NCI-H187 treated with DMSO at 0.1 percent for 48 hours (cell line): ENCODE results near the gene AFF3.
"Not testable (repeated sequence)": the region's sequence is repeated elsewhere in the genome, so short reads cannot be mapped to it uniquely, and the experiment has no call there.

Source experiments
- DNase-seq: peaks from one replicate; lab custom pipeline; 2025; lab: John Stamatoyannopoulos, UW

AFF3 gene

DNA sequence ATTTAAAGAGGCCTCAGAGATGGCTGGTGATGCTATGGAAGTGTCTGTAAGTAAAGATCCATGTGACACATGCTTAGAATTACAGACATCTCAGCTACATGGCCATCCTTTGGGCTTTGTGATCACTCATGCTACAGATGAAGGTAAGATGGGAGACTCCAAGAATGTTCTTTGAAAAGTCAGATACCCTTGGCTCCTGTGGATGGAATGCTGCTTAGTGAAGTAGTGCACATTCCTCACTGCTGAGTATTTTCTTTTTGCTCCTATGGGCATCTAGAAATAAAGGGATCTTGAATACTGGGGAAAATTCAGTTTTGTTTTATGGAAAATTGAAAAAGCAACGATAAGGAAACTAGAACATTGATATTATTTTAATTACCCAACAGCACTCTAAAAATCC lies 597.3 kb downstream of the AFF3 start:
- no peak for DNase-seq

DNA sequence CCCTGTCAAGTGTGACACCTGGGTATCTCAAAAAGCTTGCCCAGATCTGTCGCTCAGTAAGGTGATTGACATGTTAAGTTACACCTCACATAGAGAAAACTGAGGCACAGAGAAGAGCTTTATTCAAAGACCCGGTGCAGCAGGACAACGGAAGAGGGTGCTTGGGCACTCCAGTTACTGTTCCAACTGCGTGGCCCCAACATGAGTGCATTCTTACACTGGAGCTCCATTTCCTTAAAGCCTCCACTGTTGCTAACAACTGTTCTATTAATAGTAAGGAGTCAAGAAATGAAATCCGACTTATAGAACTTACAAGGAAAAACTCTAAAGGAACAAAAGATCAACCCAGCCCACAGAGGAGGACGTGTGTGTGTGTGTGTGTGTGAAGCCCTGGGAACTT lies 597.8 kb downstream of the AFF3 start:
- DNase-seq: no peak

DNA sequence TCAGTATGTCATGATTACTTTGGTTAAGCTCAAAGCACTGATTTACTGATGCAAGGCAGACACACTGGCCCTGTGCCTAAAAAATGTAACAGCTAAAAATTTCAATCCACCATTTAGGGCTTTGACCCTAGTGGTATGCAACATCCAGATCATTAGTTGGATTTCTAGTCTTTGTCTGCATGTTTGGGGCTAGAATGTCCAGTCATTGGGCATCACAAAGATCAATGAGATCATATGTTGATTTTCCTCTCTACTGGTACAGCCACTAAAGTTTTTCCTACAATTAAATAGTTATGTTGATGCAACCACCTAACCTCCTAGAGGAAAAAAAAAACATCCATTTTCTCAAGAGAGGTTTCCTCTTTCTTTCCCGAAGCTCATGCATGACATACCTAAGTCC lies 599.1 kb downstream of the AFF3 start:
- DNase-seq: no peak

DNA sequence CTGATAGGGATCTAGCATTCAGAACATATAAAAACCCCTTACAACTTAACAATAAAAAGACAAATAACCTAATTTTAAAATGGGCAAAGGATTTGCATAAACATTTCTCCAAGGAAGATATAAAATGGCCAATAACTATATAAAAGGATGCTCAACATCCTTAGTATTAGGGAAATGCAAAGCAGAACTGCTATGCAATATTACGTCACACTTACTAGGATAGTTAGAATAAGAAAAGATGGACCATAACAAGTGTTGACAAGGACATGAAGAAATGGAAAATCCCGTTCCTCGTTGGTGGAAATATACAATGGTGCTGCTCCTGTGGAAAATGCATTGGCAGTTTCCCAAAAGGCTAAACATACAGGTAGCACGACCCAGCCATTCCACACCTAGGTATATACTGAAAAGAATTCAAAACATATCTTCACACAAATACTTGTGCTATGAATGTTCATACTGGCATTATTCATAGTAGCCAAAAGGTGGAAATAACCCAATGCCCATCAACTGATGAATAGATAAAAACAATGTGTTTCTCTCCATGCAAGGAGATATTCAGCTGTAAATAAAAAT lies 604.4 kb downstream of the AFF3 start:
- DNase-seq: no peak

DNA sequence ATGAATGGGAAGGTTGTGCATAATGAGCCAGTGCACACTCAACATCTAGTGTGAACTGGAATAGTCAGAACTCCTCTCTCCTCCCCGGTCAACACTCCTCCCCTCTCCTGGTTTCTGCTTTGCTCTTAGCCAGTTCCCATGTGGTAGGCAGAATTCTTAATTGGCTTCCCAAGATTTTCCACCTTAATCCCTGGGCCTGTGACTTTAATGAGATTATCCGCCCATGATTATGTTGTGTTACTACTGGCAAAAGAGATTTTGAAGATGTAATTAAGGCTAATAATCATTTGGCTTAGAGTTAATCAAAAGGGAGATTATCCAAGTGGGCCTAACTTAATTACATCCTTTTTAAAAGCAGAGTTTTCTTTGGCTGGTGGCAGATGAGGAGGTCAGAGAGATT lies 618.3 kb downstream of the AFF3 start:
- no peak for DNase-seq

DNA sequence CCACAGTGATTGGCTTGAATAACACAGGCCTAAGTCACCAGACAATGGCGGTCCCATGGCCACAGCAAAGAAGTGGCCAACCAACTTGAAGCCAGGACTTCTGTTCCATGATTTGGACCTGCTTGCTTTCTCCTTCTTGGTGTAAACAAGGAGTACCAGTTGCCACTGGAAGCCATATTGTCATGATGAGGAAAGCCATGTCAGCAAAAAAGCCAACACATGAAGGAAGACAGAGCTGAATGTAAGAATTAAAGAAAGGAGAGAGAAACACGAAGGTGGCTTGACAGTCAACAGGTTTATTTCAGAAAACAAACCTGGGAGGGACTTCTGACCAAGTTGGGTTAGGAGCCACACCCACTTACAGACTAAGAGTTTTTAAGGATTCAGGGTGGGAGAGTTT lies 620.2 kb downstream of the AFF3 start:
- no peak for DNase-seq

DNA sequence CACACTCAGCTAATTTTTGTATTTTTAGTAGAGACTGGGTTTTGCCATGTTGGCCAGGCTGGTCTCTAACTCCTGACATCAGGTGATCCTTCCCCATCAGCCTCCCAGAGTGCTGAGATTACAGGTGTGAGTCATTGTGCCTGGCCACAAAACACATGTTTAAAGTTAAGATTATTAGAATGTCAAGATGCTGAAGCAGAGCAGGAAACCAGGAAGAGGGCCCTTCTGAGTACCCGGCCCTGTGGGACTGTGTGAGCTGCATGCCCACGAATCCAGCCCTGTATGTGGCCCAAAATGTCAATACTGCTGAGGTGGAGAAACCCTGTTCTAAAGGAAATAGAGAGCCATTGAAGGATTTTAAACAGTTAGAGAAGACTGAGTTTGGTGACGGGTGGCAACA lies 621.6 kb downstream of the AFF3 start:
- no peak for DNase-seq

DNA sequence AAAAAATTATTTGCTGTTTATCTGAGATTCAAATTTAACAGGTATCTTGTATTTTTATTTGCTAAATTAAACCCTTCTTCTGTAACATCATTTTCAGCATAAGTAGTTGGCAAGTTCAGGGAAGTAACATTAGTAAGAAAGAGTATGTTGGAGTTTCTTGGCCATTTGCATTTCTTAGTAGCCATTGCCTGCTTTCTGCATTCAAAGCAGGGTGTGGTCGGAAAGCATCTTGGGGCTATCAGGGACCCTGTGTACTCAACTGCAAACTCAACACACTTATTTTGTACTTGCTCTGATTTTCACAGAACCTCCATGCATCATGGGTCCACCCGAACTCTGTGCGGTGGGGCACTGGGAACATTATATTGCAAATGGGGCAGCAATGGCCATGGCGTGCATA lies 622.2 kb downstream of the AFF3 start:
- DNase-seq: no peak

DNA sequence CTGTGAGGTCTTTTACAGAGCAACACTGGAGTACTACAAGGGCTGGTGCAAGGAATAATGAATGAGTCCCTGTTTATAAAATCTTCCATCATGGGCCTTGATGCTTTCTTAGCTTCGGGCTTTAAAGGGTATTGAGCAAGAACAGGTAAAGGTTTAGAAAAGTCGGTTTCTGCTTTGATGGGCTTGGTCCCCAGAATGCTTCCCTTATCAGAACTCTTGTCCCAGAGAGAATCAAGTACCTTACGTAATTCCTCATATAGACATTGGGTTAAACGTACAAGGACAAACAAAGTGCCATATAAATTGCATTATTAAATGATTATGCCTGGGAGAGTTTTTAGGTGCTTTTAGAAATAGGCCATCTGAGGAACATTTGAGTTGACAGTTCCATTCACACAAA lies 628.0 kb downstream of the AFF3 start:
- DNase-seq: no peak

DNA sequence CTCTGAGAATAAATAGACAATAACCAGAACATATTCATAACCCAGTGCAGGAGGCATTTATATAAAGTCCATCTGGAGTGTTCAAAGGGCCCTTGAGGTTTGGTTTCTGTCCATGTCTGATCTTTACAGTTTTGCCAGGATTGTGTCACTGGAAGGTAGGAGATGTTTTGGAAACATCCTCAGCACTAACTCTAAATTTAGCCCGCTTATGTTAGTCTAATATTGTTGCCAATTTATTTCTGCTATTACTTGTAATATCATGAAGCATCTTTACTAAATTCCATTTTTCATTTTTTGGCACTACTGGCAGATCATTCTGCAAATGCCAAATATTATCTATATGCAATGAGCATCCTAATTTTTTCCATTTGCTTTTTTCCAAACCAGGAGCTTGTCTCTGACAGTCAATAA lies 630.2 kb downstream of the AFF3 start:
- DNase-seq: no peak

DNA sequence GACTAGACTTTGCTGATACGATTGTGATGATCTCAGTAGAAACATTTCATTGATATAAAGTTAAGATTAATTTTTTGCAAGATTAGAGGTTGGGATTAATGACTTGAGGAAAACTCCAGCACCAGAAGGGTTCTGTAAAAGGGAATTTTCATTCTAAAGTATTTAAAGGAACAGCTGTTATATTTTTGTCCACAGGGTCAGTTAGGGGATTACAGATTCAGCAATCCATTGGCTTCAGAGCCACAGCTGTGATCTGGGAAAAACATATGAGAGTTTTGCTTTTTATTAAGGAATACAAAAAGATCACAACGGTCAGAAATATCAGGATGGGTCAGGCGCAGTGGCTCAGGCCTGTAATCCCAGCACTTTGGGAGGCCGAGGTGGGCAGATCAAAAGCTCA lies 633.0 kb downstream of the AFF3 start:
- no peak for DNase-seq

DNA sequence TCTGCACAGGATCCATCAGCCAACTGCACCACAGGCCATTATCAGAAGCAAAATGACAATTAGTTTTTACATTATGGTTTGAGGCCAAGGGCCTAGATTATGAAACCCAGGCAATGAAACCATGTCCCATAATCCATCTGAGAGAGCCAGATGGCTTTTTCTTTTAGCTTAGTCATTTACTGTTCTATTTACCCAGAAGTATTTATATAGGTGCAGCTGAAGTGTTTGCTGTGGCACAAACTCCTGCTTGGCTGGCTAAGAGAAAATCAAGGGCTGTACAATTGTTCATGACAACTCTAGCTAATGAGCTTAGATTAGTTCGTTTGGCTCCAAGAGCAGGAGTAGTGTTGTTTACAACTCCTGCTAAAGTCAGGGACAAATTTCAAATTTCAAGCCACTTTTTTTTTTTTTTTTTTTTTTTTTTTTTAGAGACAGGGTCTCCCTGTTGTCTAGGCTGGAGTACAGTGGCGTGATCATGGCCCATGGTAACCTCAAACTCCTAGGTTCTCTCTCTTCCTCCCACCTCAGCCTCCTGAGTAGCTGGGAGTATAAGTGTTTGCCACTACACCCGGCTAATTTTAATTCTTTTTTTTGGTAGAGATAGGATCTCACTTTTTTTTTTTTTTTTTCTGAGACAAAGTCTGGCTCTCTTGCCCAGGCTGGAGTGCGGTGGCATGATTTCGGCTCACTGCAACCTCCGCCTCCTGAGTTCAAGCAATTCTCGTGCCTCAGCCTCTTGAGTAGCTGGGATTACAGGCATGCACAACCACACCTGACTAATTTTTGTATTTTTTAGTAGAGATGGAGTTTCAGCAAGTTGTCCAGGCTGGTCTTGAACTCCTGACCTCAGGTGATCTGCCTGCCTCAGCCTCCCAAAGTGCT lies 634.2 kb downstream of the AFF3 start:
- DNase-seq: peak; percentile 85

DNA sequence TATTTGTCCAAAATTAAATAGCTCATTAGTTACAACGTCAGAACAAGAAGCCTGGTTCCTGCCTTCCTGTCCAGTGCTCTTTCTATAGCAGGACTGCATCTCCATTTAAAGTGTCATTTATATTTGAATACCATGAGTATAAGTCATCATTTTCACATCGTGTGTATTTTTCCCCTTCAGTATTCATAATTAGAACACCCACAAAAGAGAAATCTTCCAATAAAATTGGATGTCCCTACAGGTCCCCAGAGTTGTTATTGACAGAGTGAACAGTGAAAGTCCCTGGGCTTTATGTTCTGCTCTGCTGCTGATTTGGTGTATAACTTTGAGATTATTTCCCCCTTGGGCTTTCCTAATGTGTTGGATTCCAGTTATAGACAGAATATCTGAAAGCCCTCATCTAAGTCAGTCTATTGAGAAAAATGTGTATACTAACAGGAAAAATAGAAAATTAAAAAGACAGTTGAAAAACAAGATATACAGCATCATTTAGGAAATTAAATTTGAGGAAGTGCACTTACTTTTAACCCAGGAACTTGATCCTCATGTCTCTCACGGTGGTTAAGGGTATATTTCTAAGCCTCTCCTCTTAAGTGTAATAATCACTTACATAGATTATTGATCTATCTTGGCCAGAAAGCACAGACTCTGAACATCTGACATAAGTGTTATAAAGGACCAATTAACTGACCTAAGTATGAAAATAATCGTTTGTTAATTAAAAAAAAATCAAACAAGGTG lies 637.4 kb downstream of the AFF3 start:
- DNase-seq: no peak

DNA sequence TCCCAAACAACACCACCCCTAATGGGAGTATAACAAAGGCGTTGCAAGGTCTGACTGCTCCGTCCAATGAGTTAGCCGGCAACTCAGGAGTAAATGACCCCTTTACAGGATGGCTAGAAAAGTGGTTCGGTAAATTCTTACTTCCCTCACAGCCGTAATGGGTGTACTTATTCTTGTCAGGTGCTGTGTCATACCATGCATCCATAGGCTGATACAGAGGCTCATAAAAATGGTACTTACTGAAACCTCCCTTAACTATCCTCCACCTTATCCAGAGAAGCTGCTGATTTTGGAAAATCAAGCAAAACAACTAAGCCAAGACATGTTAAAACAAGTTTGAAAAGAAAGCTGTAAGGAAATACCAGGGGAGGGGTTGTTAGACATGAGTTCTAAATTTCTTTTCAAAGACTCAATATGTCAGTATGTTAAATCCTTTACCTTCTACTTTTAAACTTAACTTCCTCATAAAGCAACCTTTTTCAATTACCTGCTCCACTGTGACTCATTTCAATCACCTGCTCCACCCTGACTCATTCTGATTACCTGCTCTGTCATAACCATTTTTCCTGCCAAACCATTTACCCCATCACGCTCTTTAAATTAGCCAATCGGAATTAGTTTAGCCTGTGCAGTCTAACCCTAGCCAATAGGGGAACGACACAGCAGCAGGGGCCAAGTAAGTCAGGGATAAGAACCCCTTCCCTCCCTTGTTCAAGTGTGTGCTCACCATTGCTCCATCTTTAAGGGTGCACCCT lies 638.6 kb downstream of the AFF3 start:
- DNase-seq: not testable (repeated sequence)

DNA sequence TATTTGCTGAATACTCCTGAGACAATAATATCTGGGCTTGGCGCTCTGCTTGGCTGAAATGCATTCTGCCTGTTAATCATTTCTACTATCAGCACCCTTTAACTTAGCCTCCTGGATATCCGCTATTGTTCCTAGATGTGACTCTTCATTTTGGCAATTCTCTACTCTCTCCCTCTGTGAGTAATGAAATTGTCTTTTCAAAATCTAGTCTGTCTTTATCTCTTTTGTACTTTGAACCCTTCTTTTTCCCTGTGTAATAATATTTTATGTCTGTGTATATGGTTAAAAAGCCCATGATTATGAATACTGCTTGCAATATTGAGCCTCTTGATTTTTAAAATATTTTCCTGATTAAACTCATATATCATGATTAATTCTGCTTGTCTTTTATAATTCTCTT lies 646.4 kb downstream of the AFF3 start:
- DNase-seq: no peak
